Erythroblast (primary cell): ENCODE data around the gene AGPAT4.
"Not testable (repeated sequence)": the region's sequence is repeated elsewhere in the genome, so short reads cannot be mapped to it uniquely, and the experiment has no call there.

Experiments
- DNase-seq, 2 experiments: peaks; one replicate each; lab custom pipeline; 2025; lab: John Stamatoyannopoulos, UW
- GATA1 ChIP-seq: IDR thresholded peaks from 2 replicates; pipeline ENCODE4 v1.6.1; 2011; ENCODE audit warnings: low read depth, mild to moderate bottlenecking, control low read depth, low read length, moderate library complexity
- POLR2A ChIP-seq: IDR thresholded peaks from 2 replicates; pipeline ENCODE4 v1.6.1; 2011; ENCODE audit warnings: mild to moderate bottlenecking, low read length

Gene AGPAT4

DNA sequence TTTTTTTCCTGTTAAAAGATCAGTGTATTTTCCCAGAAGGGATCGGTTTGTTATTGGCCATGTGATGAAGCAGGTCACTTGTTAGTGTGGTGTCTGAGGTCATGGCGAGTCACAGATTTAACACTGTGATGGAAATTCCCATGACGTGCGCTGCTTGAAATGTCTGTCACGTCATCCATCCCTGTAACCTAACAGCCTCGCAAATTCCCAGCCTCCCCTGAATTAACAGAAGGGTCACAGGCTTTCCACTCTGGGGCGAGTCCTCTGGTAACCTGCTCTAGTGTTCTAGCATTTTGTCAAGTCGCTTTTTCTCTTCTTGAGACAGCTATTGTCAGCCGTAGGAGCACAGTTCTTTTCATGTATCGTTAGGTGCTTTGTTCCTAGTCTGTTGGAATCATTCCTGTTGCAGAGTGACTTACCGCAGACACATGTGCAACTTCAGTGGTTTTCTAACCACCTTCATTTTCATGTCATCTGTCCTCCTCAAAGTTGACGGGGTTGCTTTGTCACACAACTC lies 145.1 kb downstream of the AGPAT4 start:
- TF ChIP-seq POLR2A (no peak), GATA1 (no peak)
- DNase-seq, result no peak

GRCh38 chr6:161128230-161128629 lies 145.6 kb downstream of the AGPAT4 start:
- TF ChIP-seq POLR2A (no peak), GATA1 (no peak)
- DNase-seq, result no peak

DNA sequence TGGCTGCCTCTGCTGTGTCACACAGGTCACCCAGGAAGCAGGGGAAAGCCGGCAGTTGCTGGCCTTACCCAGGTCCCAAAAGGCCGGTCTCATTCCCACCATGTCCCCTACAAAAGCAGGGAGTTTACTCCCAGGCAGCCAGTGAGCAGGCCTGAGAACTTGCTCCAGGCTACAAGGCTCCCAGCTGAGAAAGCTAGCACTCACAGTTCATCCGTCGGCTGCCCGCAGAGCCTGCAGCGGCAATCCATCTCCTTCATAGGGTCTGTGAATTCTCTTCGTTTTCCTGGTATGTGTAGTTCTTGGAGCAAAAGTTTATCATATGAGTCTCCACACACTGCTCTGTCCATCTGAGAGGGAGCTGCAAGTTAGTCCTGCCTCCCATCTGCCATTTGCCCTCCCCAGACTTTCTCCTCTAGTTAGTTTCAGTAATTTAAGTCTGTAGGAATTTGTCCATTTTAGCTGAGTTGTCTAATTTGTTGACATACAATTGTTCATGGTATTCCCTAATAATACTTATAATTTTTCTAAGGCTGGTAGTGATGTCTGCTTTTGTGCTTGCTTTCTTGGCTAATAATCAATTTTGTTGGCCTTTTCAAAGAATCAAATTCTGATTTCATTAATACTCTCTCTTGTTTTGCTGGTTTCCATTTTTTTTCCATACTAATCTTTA lies 146.7 kb downstream of the AGPAT4 start:
- DNase-seq, result no peak
- TF ChIP-seq POLR2A, result no peak
- TF ChIP-seq GATA1, result no peak

GRCh38 chr6:161125591-161125990 lies 148.3 kb downstream of the AGPAT4 start:
- no peak for DNase-seq
- no peak for TF ChIP-seq POLR2A
- no peak for TF ChIP-seq GATA1

- not testable (repeated sequence) for DNase-seq
These were observed 150.5 kb downstream of the AGPAT4 start for GRCh38 chr6:161123319-161123718.

DNA sequence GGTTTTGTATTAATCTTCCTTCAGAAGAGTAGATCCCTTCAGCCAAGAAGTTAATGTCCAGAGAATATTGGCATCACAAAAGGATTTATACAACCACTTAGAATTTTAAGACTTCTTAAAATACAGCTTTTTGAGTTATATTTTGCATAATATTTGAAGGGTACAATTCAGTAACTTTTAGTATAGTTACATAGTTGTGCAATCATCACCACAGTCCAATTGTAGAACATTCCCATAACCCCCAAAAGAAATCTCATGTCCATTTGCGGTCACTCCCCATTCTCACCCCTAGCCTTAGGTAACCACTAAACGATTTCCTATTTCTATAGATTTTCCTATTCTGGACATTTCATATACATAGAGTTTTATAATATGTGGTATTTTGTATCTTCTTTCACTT lies 155.9 kb downstream of the AGPAT4 start:
- TF ChIP-seq POLR2A (no peak), GATA1 (no peak)
- DNase-seq, result no peak

DNA sequence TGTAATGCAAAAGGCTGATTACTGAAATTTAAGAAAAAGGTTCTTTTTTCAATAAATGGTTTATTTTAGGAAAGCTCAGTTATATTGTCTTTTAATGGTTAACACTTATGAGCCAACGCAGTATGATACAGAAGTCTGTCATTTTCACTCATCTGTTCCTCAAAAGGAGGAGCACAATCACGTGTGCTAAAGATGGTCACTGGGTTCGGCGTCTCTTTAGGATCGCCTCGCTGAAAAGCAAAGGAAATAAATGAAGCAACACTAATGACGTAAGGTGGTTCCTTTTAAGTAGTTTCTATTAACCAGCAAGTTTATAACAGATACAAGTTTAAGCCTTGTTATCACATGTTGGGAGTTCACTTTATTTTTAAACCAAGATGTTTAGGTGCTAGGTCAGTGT lies 156.6 kb downstream of the AGPAT4 start:
- DNase-seq, result no peak
- TF ChIP-seq GATA1, result no peak
- TF ChIP-seq POLR2A, result no peak

- TF ChIP-seq GATA1, result no peak
- no peak for TF ChIP-seq POLR2A
- DNase-seq, result no peak
These were observed 157.3 kb downstream of the AGPAT4 start for GRCh38 chr6:161116554-161116953.

GRCh38 chr6:161115468-161115867 lies 158.4 kb downstream of the AGPAT4 start:
- DNase-seq, result no peak
- TF ChIP-seq POLR2A (no peak), GATA1 (no peak)

DNA sequence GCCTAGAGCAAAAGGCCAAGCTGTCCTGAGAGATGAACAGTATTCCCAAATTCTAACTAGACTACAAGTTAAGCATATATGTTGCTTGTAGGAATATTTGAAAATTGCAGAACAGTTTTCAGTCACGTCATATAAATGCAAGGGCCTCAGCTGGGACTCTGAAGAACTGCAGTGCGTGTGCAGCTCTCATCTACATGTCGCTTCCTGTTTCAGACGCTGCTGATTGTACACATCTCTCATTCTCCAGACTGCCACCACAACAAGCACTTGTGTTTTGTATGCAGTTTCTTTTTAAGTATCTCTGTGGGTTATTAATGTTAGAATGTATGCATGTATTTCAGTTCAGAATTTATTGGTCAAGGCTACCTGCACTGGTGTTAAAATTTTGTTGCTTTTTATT lies 162.6 kb downstream of the AGPAT4 start:
- no peak for DNase-seq
- TF ChIP-seq GATA1, result no peak
- no peak for TF ChIP-seq POLR2A

GRCh38 chr6:161110028-161110779 lies 163.7 kb downstream of the AGPAT4 start:
- no peak for DNase-seq
- no peak for TF ChIP-seq GATA1
- TF ChIP-seq POLR2A, result no peak

DNA sequence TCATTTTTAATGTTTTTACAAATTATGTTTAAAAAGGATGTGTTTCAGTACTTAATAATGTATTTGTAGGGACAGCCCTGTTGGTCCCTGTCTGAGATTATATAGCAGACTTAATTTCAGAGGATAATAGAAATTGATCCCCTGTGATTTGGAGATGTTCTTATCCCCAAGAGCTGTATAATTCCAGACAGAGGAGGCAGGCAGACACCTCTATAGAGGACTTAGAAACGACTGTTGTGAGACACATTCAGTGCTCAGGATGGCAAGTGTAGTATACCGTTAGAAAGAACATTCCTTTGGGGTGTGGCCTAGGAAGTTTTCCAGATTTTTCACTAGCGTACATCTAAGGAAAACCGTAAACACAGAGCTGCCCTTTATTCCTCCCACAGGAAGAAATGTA lies 164.5 kb downstream of the AGPAT4 start:
- TF ChIP-seq GATA1, result no peak
- no peak for TF ChIP-seq POLR2A

DNA sequence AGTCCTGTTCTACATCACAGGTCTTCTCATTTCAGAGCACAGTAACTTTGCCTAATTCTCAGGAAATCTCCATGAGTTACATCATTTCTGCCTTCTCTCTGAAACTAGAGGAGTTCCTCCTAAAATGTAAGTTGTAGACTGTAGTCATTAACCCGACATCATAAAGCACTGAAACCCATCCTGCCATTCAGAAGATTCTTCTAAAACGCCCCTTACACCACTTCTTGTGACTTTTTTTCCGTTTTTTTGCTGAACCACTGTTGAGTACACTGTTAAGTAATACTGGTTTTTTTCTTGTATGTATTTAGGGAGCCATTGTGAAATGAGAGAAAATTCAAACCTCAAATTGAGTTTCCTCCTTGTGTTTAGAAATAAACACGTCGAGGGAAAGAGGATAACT lies 164.9 kb downstream of the AGPAT4 start:
- DNase-seq, result no peak

More for the DNA sequence above, 164.5 kb downstream of the AGPAT4 start:
- no peak for DNase-seq

More for the DNA sequence above, 164.9 kb downstream of the AGPAT4 start:
- TF ChIP-seq GATA1 (no peak), POLR2A (no peak)
